Activated CD8-positive, alpha-beta memory T cell treated with anti-CD3 and anti-CD28 coated beads, Interleukin-2, amount 10 ng/mL, durations not matched to agents 7 days and 5 days (primary cell): ENCODE results near the gene OPHN1. TPM values are rescaled to one million over a fixed set of nuclear protein-coding genes. Genes with fewer than 3 reads are reported as not detected.

Experiments
- ATAC-seq: fragments of 150-1000 bp; cut with Tn5 transposase; one replicate; pipeline ENCODE4 v1.10.0; 2021; ENCODE audit warnings: moderate library complexity
- CTCF ChIA-PET: fragments of 350-600 bp; sonication (Branson Sonifier 250); formaldehyde crosslinking; loops from one replicate; lab custom pipeline; 2021; ENCODE audit warnings: antibody characterized with exemption; lab: Charles Lee
- DNase-seq: peaks from one replicate; pipeline ENCODE4 v3.0.0-alpha.2; 2020
- H3K27ac Mint-ChIP-seq: one replicate; pipeline ENCODE4 v1.8.0; 2021; ENCODE audit warnings: mild to moderate bottlenecking, mixed read lengths
- H3K27me3 Mint-ChIP-seq: one replicate; pipeline ENCODE4 v1.8.0; 2021; ENCODE audit warnings: mixed read lengths
- H3K36me3 Mint-ChIP-seq: one replicate; pipeline ENCODE4 v1.8.0; 2021; ENCODE audit warnings: mild to moderate bottlenecking, mixed read lengths
- H3K4me1 Mint-ChIP-seq: one replicate; pipeline ENCODE4 v1.8.0; 2021; ENCODE audit warnings: mixed read lengths
- H3K4me3 Mint-ChIP-seq: one replicate; pipeline ENCODE4 v1.8.0; 2021; ENCODE audit warnings: mild to moderate bottlenecking, moderate library complexity, mixed read lengths
- H3K9me3 Mint-ChIP-seq: one replicate; pipeline ENCODE4 v1.8.0; 2022; ENCODE audit warnings: low read depth, mixed read lengths
- total RNA-seq, 2 experiments: library from RNA; stranded (reverse); gene quantifications; one replicate each; pipeline ENCODE4 v1.2.3, GENCODE V29; 2021

Gene OPHN1
- total RNA-seq, 2 experiments from 2014 or later, result 0.09 to 0.15 TPM

DNA sequence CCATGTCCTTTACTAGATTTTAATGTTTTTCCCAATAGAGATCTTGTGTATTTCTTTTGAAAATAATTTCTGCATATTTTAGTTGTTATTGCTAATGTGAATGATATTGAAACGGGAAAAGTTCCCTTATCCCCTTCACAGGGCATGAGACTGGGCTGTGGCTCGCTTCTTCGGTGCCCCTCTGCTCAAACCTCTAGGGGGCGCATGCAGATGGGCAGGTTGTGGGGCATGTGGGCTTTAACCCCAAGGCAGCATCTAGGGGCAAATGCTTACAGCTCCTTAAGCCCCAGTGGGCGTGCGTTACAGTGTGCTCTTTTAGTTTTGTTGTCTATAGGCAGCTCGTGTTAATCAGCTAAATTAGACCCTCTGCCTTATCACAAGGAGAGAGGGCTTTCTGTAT, 194.7 kb downstream of the OPHN1 start:
- CTCF ChIA-PET, result no interaction called here
- no peaks in the 10 kb centered on the region for H3K4me1 Mint-ChIP-seq
- no peak overlapping the region for H3K27ac Mint-ChIP-seq
- no peaks in the 10 kb centered on the region for H3K36me3 Mint-ChIP-seq
- H3K9me3 Mint-ChIP-seq, result no peaks in the 10 kb centered on the region
- H3K4me3 Mint-ChIP-seq, result no peak overlapping the region
- ATAC-seq, result no peak
- no peaks in the 10 kb centered on the region for H3K27me3 Mint-ChIP-seq
- no peak for DNase-seq

DNA sequence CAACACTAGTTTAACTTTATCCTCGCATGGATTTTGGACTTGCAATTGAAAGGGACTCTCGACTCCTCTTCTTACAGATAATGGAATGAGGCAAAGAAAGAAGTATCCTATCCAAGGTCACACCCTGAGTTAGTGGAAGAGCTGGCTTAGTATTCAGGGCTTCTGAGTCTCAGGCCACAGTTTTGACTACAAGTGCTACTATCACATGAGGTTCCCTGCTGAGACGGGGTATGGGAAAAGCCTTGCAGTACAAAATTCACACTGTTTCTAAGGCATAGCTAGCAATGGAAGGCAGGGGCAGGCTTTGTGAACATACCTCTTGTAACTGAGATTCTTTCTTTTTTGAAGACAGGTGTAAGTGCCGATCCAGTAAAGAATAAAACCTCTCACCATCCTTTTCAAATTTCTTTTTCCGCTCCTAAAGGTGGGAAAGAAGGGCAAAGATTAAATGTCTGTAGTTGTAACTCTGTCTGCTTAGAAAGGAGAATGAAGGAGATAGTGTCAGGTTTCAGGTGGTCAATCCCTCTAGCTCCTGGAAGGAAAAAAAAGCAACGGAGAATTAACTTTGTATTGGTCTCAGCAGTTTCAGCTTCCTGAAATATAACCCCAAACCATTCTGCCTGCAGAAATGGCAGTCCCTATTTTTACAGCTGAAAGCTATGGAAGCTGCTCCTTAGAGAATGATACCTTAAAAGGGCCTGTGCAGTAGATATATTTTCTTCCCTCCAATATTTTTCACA, 199.0 kb downstream of the OPHN1 start:
- Mint-ChIP-seq H3K9me3 (no peaks in the 10 kb centered on the region), H3K27ac (no peak overlapping the region), H3K36me3 (no peaks in the 10 kb centered on the region), H3K4me3 (no peak overlapping the region), H3K4me1 (no peaks in the 10 kb centered on the region), H3K27me3 (no peaks in the 10 kb centered on the region)
- CTCF ChIA-PET, result no interaction called here
- ATAC-seq (no peak), DNase-seq (no peak)

DNA sequence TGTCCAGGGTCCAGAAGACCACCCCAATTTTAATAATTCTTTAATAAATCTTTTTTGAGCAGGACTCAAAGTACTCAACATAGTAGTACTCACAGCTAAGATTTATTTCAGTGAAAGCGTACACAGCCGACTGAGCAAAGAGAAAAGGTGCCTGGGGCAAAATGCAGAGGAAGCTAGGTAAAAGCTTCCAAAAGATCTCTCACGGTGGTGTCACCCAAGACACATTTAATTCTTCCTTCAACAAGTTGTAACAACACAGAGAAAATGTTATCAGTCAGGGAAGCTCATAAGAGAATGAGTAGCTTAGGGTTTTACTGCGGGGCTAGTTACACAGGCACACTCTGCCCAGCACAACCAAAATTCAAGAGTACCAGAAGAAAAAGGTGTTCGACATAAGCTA, 201.1 kb downstream of the OPHN1 start:
- ATAC-seq (no peak), DNase-seq (no peak)
- H3K4me1 Mint-ChIP-seq, result no peaks in the 10 kb centered on the region
- no peak overlapping the region for H3K4me3 Mint-ChIP-seq
- no peaks in the 10 kb centered on the region for H3K36me3 Mint-ChIP-seq
- H3K27me3 Mint-ChIP-seq, result no peaks in the 10 kb centered on the region
- CTCF ChIA-PET, result no interaction called here
- H3K9me3 Mint-ChIP-seq, result no peaks in the 10 kb centered on the region
- no peak overlapping the region for H3K27ac Mint-ChIP-seq

DNA sequence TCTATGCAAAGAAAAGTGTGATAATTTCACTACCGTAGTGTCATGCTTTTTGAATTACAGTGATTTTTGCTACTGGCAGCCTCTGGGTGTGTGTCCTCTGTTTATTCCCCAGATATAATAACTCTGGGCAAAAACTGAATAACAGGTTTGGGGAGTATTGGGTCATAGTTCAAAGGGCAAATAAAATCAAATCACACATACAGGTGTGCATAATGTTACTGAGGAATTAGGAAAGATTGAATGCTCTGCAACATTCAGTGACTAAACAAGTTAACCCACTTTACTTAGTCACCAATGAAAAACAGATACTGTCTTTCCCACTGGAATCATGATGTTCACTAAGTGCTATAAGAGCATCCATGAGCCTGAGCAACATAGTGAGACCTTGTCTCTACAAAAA, 224.3 kb downstream of the OPHN1 start:
- ATAC-seq (no peak), DNase-seq (no peak)
- Mint-ChIP-seq H3K4me1 (no peaks in the 10 kb centered on the region), H3K27me3 (no peaks in the 10 kb centered on the region), H3K27ac (no peak overlapping the region), H3K9me3 (no peaks in the 10 kb centered on the region), H3K36me3 (no peaks in the 10 kb centered on the region), H3K4me3 (no peak overlapping the region)
- CTCF ChIA-PET, result no interaction called here

DNA sequence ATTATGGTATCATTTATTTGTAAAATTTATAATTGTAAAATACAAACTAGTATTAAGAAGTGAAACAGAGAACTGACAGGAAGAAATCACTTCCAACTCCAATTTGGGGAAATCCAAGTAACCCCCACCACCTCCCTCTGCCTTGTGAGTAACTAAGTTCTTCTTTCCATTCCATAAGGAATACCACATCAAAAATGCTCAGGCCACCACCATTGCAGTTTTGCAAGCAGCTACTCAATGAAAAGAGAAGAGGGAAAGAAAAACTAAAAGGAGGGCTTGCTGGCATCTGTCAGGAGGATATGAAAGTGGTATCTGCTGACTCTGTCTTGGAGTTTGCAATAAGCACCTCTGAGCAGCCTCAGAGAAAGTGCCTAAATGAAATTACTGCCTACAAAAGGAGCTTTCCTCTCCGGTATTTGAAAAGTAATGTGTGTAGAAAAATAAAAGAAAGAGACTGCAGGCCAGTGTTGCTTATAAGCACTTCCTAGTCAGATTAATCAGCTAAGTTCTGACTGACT, 228.7 kb downstream of the OPHN1 start:
- no peak for DNase-seq
- CTCF ChIA-PET, result no interaction called here
- ATAC-seq, result no peak
- Mint-ChIP-seq H3K4me1 (no peaks in the 10 kb centered on the region), H3K4me3 (no peak overlapping the region), H3K27ac (no peak overlapping the region), H3K9me3 (no peaks in the 10 kb centered on the region), H3K27me3 (peaks cover 3% of the 10 kb centered on the region), H3K36me3 (no peaks in the 10 kb centered on the region)

DNA sequence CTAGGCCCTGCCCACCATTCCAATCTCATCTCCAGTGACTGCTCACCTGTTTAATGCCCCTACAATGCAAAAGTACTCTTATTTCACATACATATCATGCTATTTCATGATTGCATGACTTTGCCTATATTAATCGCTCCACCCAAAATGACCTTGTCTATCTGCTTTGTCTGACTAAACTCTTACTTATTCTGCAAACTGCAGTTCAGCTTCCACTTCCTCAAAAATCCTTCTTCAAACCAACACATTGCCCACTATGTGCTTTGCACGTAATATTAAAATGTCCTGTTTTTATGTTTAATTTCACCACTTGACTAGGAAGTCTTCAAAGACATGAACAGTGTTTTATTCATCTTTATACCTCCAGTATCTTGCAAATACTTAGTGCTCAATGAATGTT, 229.6 kb downstream of the OPHN1 start:
- Mint-ChIP-seq H3K27me3 (peaks cover 3% of the 10 kb centered on the region), H3K9me3 (no peaks in the 10 kb centered on the region), H3K36me3 (no peaks in the 10 kb centered on the region), H3K4me3 (no peak overlapping the region), H3K27ac (no peak overlapping the region), H3K4me1 (no peaks in the 10 kb centered on the region)
- DNase-seq, result no peak
- CTCF ChIA-PET, result no interaction called here
- no peak for ATAC-seq

DNA sequence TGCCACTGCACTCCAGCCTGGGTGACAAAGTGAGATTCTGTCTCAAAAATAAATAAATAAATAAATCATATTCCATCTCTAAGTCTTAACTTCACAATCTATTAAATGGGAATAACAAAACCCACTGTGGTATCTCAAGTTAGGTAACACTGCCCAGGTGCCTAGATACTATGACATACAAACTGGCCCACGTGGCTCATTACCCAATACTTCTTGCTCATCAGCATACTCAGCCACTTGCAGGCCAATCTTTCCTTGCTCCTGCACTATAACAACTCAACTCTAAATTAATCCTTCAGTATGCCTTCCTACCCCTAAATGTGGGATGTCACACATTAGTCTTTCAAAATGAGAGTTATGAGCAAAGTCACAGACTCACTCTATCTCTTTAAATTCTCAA, 230.1 kb downstream of the OPHN1 start:
- H3K27ac Mint-ChIP-seq, result no peak overlapping the region
- DNase-seq (no peak), ATAC-seq (no peak)
- H3K36me3 Mint-ChIP-seq, result no peaks in the 10 kb centered on the region
- peaks cover 3% of the 10 kb centered on the region for H3K27me3 Mint-ChIP-seq
- no peaks in the 10 kb centered on the region for H3K4me1 Mint-ChIP-seq
- H3K9me3 Mint-ChIP-seq, result no peaks in the 10 kb centered on the region
- H3K4me3 Mint-ChIP-seq, result no peak overlapping the region
- CTCF ChIA-PET, result no interaction called here

DNA sequence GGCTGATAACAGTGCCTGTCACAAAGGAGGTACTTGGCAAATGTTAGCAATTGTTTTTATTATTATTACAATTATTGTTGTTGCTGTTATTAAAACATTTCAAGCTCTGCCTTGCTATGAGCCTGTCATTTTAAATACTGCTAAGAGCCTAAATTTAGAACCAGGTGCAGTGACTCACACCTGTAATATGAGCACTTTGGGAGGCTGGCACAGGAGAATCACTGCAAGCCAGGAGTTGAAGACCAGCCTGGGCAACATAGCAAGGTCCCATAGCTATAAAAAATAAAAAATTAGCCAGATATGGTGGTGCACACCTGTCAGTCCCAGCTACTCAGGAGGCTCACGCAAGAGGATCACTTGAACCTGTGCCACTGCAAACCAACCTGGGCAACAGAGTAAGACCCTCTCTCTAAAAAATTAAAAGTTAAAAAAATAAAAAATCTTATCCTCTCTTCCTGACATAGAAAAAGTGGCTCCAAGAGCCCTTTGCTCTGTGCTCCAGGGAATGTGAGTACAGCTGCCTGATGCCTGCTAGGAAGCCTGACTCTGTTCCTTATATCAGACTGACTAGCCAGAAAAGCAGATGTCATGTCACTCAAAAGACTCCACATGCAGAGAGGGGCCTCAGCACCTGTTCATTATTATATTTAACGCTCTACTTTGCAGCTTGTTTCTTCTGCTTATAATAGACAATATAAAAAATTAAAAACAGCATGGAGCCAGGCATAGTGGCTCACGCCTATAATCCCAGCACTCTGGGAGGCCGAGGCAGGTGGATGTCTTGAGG, 234.0 kb downstream of the OPHN1 start:
- CTCF ChIA-PET, result no interaction called here
- Mint-ChIP-seq H3K4me3 (no peak overlapping the region), H3K9me3 (no peaks in the 10 kb centered on the region), H3K27ac (no peak overlapping the region), H3K36me3 (no peaks in the 10 kb centered on the region), H3K4me1 (no peaks in the 10 kb centered on the region), H3K27me3 (peaks cover 3% of the 10 kb centered on the region)
- ATAC-seq, result no peak
- no peak for DNase-seq

DNA sequence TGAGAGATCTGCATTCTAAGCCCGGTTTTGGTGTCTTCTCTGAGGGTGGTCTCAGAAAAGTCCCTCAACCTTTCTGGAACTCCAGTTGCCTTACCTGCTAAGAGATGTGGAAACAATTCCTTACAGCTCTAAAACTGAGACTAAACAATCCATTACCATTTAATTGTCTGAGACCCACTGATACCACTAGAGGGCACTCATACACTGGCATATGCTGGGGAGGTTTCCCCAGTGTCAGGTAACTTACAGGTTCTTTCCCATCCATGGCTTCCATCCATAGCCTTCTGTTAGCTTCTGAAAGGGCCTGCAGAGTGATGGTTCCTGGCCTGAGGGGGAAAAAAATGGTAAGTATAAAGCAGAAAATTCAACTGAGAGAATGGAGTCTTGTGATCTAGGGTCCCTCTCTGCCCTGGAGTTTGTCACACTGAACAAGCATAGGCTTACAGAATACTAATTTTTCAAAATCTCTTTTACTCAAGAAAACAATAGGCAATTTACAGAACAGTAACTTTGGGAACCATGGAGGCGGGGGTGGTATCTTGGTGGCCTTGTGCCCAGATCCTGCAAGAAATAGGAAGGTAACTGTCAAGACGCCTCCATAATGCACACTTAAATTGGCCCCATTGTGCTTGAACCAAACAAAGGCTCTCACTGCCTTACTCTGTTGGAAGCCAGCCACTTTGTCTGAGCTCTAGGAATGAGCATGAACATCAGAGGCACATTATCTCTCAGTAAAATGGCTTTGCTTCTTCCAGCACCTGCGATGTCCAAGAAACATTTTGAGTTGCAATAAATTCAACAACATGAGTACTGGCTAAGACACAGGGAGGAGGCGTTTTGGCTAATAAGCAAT, 236.1 kb downstream of the OPHN1 start:
- CTCF ChIA-PET, result interaction anchor here (0.7 to 1.2 kb wide), 3 partner anchors 17 to 1196 kb away, joined by 3 to 4 read pairs (median 3); no protein-coding TSS in a partner anchor
- H3K9me3 Mint-ChIP-seq, result no peaks in the 10 kb centered on the region
- H3K4me1 Mint-ChIP-seq, result no peaks in the 10 kb centered on the region
- peaks cover 9% of the 10 kb centered on the region for H3K27me3 Mint-ChIP-seq
- DNase-seq, result peak; percentile 40
- H3K27ac Mint-ChIP-seq, result no peak overlapping the region
- ATAC-seq, result no peak
- no peaks in the 10 kb centered on the region for H3K36me3 Mint-ChIP-seq
- H3K4me3 Mint-ChIP-seq, result no peak overlapping the region

DNA sequence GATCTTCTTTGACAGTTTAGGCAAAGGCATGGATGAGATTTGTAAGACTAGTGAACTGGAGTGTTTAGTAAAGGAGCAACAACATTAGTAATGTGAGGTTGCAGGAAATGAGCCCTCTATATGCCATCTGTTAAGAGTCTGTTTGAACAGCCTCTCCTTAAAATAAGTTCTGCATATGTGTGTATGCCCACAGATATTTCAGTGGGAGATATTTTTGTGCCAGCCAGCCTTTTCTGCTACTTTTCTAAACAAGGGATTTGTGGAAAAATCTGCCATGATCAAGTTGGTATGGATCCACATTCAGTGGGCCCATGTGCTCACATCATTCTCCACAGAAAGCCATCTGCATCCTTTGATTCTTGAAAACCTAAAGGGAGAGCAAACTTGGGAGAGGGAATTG, 237.7 kb downstream of the OPHN1 start:
- Mint-ChIP-seq H3K27ac (no peak overlapping the region), H3K4me1 (no peaks in the 10 kb centered on the region), H3K36me3 (no peaks in the 10 kb centered on the region), H3K4me3 (no peak overlapping the region), H3K27me3 (peaks cover 10% of the 10 kb centered on the region), H3K9me3 (no peaks in the 10 kb centered on the region)
- CTCF ChIA-PET, result no interaction called here
- DNase-seq (no peak), ATAC-seq (no peak)

DNA sequence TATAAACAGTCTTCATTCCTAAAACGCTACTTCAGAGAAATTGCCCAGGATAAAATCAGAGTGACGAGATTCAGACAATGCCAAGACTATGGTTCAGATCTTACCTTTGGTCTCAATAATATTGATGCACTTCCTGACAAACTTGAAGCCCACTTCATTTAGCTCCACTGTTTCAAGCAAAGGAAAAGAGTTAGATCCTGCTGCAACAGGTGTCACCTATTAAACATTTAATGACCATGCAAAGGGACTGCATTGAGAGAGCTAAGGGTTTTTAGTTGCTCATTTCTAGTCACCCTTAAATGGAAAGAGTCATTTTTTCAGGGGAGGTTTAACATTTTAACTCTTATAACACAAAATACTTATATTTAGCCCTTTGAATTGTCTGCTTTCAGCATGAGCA, 239.5 kb downstream of the OPHN1 start:
- H3K4me1 Mint-ChIP-seq, result no peaks in the 10 kb centered on the region
- no peak overlapping the region for H3K27ac Mint-ChIP-seq
- CTCF ChIA-PET, result interaction anchor here (1.1 kb wide), 1 partner anchor 10 kb away, joined by 3 read pairs; no protein-coding TSS in a partner anchor
- no peak overlapping the region for H3K4me3 Mint-ChIP-seq
- ATAC-seq (no peak), DNase-seq (no peak)
- no peaks in the 10 kb centered on the region for H3K9me3 Mint-ChIP-seq
- H3K27me3 Mint-ChIP-seq, result peaks cover 10% of the 10 kb centered on the region
- no peaks in the 10 kb centered on the region for H3K36me3 Mint-ChIP-seq

DNA sequence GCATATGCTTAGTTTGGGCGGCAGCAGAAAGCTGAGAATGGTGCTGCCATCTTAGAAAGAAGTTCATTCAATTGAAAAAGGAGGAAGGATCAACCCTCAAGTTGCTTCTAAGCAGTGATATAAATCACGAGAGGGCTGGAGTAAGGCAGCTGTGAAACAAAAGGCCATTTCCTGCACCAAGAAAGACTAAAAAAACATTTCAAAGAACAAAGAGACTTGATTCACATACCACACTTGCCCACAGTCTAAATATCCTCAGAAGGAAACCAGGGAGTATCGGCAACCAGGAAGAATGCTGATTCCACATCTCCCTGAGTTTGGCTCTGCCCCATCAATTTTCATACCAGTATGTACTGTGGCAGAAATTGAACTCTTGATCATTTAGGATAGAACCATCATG, 240.1 kb downstream of the OPHN1 start:
- Mint-ChIP-seq H3K27me3 (peaks cover 10% of the 10 kb centered on the region), H3K36me3 (no peaks in the 10 kb centered on the region), H3K9me3 (no peaks in the 10 kb centered on the region), H3K27ac (no peak overlapping the region), H3K4me1 (no peaks in the 10 kb centered on the region), H3K4me3 (no peak overlapping the region)
- no peak for ATAC-seq
- CTCF ChIA-PET, result interaction anchor here (1.1 kb wide), 1 partner anchor 9 kb away, joined by 3 read pairs; no protein-coding TSS in a partner anchor
- DNase-seq, result no peak

DNA sequence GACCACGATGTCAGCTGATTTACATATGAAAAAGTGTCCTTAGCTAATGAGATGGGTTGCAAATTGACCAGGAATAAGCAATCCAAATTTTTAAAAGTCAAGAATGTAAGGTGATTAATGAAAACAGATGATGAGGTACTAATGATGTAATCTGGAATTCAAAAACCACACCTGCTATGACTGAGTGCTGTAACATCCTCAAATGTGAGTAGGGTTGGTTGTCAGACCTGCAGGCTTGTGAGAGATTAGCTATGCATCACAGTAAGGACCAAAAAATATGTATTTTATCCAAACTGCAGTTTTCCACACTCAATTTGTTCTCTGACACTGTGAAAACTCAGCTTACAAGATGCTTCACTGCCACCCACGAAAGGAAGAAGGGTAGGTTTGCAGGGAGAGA, 242.5 kb downstream of the OPHN1 start:
- no peak for ATAC-seq
- DNase-seq, result no peak
- H3K27me3 Mint-ChIP-seq, result peaks cover 10% of the 10 kb centered on the region
- CTCF ChIA-PET, result no interaction called here
- no peaks in the 10 kb centered on the region for H3K9me3 Mint-ChIP-seq
- no peaks in the 10 kb centered on the region for H3K4me1 Mint-ChIP-seq
- H3K27ac Mint-ChIP-seq, result no peak overlapping the region
- no peak overlapping the region for H3K4me3 Mint-ChIP-seq
- no peaks in the 10 kb centered on the region for H3K36me3 Mint-ChIP-seq
